ENCODE data around the gene MED23. TPM values are rescaled to one million over a fixed set of nuclear protein-coding genes. Genes with fewer than 3 reads are reported as not detected.
"Not testable (repeated sequence)": the region's sequence is repeated elsewhere in the genome, so short reads cannot be mapped to it uniquely, and the experiment has no call there.

The MED23 gene
- total RNA-seq, 2 donors from 2014 or later = 35.9 to 39.3 TPM

DNA sequence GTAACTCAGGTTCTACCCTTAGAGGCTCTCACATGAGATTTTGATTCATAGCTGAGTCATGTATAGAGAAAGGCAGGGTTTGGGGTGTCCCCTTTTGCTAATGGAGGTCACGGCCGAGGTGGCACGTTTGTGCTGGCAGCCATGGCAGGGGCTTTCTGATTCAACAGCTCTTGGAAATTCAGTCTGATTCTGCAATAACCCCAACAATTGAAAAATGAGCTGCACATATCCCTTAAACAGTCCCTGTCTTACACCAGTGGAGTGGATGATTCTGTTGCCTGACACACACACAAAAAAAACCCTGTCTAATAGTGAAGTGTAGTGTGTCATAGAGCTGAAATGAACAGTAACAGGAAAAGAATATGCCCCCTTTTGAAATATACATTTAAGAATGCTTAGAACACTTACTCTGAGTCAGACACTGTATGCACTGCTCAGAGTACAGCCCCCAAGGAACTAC is 95.4 kb downstream of the MED23 start:
- TF ChIP-seq POLR2AphosphoS5 (IDR thresholded peaks at IDR 0.05) = no peak
- TF ChIP-seq, protein P1, sequence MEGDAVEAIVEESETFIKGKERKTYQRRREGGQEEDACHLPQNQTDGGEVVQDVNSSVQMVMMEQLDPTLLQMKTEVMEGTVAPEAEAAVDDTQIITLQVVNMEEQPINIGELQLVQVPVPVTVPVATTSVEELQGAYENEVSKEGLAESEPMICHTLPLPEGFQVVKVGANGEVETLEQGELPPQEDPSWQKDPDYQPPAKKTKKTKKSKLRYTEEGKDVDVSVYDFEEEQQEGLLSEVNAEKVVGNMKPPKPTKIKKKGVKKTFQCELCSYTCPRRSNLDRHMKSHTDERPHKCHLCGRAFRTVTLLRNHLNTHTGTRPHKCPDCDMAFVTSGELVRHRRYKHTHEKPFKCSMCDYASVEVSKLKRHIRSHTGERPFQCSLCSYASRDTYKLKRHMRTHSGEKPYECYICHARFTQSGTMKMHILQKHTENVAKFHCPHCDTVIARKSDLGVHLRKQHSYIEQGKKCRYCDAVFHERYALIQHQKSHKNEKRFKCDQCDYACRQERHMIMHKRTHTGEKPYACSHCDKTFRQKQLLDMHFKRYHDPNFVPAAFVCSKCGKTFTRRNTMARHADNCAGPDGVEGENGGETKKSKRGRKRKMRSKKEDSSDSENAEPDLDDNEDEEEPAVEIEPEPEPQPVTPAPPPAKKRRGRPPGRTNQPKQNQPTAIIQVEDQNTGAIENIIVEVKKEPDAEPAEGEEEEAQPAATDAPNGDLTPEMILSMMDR (IDR thresholded peaks at IDR 0.05) = no peak
- no peak for TF ChIP-seq POLR2A (IDR thresholded peaks at IDR 0.05)
- no peak for DNase-seq (ENCODE audit: low spot score)
- Histone ChIP-seq H3K27me3 (replicated peaks; ENCODE audit: insufficient read depth) (no peaks in the 10 kb centered on the region), H3K4me1 (replicated peaks) (no peaks in the 10 kb centered on the region), H3K9me3 (no peaks in the 10 kb centered on the region), H3K36me3 (no peaks in the 10 kb centered on the region), H3K27ac (no peak overlapping the region), H3K4me3 (no peak overlapping the region)
- 72% methylated on average over 3 of the region's 3 CpGs for WGBS
- intact Hi-C loops (cut with DNase I) = loop anchor here (10.0 kb wide), 1 partner anchor 328 kb away; no protein-coding TSS in a partner anchor

DNA sequence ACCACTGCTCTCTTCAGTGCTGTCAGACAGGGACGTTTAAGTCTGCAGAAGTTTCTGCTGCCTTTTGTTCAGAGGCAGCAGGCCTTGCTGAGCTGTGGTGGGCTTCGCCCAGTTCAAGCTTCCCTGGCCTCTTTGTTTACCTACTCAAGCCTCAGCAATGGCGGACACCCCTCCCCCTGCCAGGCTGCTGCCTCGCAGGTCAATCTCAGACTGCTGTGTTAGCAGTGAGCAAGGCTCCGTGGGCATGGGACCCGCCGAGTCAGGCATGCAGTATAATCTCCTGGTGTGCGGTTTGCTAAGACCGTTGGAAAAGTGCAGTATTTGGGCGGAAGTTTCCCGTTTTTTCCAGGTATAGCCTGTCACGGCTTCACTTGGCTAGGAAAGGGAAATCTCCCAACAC is 96.4 kb downstream of the MED23 start:
- WGBS = 91% methylated on average over 12 of the region's 12 CpGs
- DNase-seq (ENCODE audit: low spot score); H3K36me3 ChIP-seq; H3K27ac ChIP-seq; H3K4me1 ChIP-seq (replicated peaks); H3K27me3 ChIP-seq (replicated peaks; ENCODE audit: insufficient read depth); H3K9me3 ChIP-seq; H3K4me3 ChIP-seq: not testable (repeated sequence)
- intact Hi-C loops (cut with DNase I) = loop anchor here (10.0 kb wide), 1 partner anchor 327 kb away; no protein-coding TSS in a partner anchor

DNA sequence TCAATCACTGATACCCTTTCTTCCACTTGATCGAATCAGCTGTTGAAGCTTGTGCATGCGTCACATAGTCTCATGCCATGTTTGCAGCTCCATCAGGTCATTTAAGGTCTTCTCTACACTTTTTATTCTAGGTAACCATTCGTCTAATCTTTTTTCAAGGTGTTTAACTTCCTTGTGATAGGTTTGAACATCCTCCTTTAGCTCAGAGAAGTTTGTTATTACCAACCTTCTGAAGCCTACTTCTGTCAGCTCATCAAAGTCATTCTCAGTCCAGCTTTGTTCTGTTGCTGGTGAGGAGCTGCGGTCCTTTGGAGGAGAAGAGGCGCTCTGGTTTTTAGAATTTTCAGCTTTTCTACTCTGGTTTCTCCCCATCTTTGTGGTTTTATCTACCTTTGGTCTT is 97.1 kb downstream of the MED23 start:
- not testable (repeated sequence) for H3K27ac ChIP-seq; H3K36me3 ChIP-seq; DNase-seq (ENCODE audit: low spot score); H3K4me1 ChIP-seq (replicated peaks); H3K9me3 ChIP-seq; H3K27me3 ChIP-seq (replicated peaks; ENCODE audit: insufficient read depth); H3K4me3 ChIP-seq
- intact Hi-C loops (cut with DNase I) = loop anchor here (10.0 kb wide), 1 partner anchor 326 kb away; no protein-coding TSS in a partner anchor
- WGBS = 97% methylated on average over 5 of the region's 5 CpGs

DNA sequence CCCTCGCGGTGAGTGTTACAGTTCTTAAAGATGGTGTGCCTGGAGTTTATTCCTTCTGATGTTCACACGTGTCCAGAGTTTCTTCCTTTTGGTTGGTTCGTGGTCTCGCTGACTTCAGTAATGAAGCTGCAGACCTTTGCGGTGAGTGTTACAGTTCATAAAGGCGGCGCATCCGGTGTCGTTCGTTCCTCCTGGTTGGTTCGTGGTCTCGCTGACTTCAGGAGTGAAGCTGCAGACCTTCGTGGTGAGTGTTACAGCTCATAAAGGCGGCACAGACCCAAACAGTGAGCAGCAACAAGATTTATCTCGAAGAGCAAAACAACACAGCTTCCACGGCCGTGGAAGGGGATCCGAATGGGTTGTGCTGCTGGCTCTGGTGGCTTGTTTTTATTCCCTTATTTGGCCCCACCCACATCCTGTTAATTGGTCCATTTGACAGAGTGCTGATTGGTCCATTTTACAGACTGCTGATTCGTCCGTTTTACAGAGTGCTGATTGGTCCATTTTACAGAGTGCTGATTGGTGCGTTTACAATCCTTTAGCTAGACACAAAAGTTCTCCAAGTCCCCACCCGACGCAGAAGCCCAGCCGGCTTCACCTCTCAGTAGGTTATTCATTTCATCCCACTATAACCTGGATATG is 103.2 kb downstream of the MED23 start:
- intact Hi-C loops (cut with DNase I) = no loop called here
- no peaks in the 10 kb centered on the region for H3K4me1 ChIP-seq (replicated peaks)
- no peak overlapping the region for H3K27ac ChIP-seq
- TF ChIP-seq POLR2A (IDR thresholded peaks at IDR 0.05) (no peak), POLR2AphosphoS5 (IDR thresholded peaks at IDR 0.05) (no peak)
- TF ChIP-seq, protein P1 (IDR thresholded peaks at IDR 0.05) = no peak
- H3K4me3 ChIP-seq = no peak overlapping the region
- no peaks in the 10 kb centered on the region for H3K9me3 ChIP-seq
- no peaks in the 10 kb centered on the region for H3K36me3 ChIP-seq
- 95% methylated on average over 25 of the region's 25 CpGs for WGBS
- H3K27me3 ChIP-seq (replicated peaks; ENCODE audit: insufficient read depth) = no peaks in the 10 kb centered on the region
- DNase-seq (ENCODE audit: low spot score) = no peak

DNA sequence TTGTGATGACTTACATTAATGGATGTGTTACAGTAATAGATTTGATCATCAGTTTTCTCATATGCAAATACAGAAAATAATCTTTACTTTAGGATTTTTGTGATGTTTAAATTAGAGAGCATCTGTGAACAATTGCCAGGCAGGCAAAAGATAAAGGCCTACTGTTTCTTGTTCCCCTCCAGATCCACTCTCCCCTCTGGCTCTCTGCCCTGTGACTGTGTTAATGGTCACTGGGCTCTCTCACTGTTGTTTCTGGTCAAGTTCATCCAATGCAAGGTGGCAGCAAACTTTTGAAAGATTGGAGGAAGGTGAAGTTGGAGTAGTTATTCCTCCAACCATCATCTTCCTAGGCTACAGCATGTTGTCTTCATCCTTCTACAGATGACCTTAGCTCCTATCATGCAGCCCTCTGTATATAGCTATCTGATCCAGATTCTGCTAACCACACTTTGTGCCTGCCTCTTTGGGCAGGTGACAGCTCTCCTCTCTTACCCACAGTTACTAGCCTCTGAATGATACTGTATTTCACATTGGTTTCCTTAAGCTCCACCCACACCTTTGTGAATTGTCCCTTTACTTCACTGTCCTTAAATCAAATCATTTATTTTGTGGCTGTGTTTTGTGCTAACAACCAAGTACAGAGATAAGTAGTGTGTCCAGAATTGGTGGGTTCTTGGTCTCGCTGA is 103.9 kb downstream of the MED23 start:
- Histone ChIP-seq H3K27me3 (replicated peaks; ENCODE audit: insufficient read depth) (no peaks in the 10 kb centered on the region), H3K27ac (no peak overlapping the region), H3K4me1 (replicated peaks) (no peaks in the 10 kb centered on the region), H3K4me3 (no peak overlapping the region), H3K36me3 (no peaks in the 10 kb centered on the region), H3K9me3 (no peaks in the 10 kb centered on the region)
- TF ChIP-seq, protein P1 (IDR thresholded peaks at IDR 0.05) = no peak
- TF ChIP-seq POLR2A (IDR thresholded peaks at IDR 0.05) (no peak), POLR2AphosphoS5 (IDR thresholded peaks at IDR 0.05) (no peak)
- DNase-seq (ENCODE audit: low spot score) = no peak
- WGBS = 94% methylated on average over 1 of the region's 1 CpG
- intact Hi-C loops (cut with DNase I) = no loop called here

Small RNA genes within 50 kb of the gene (small RNA-seq; reads per million reads assigned to genes)
- 0 reads per million in 2 donors for gene RNU4-18P

Other genes with a start within 250 kb of the MED23 start
- gene ARG1, start 55.0 kb downstream of the MED23 start, total RNA-seq = 1 to 10 TPM; 1.2 to 1.4 TPM
- gene ENPP3, start 9.1 kb upstream of the MED23 start, total RNA-seq = 10 to 100 TPM in 1 of 2 donors, 1 to 10 TPM in 1; 2.2 to 25.0 TPM
- gene OR2A4, start 73.2 kb upstream of the MED23 start, total RNA-seq = not detected
- not detected for gene CTAGE9, start 82.8 kb upstream of the MED23 start, total RNA-seq
- gene ENPP1, start 179.8 kb upstream of the MED23 start, total RNA-seq = 10 to 100 TPM; 17.8 to 18.9 TPM